Measurements from ENCODE around the gene MSANTD2. TPM values are rescaled to one million over a fixed set of nuclear protein-coding genes. Genes with fewer than 3 reads are reported as not detected.

MSANTD2 gene
- total RNA-seq, 1 experiment from 2014 or later, result 8.6 TPM

- no TSS peak for BruUV-seq (replicated peaks)
- no peaks in the 10 kb centered on the region for H3K9me3 ChIP-seq (ENCODE audit: control insufficient read depth in 1 of 2, insufficient read depth in 1 of 2, low read depth in 1 of 2, low read length in 2 of 2)
- POLR2A ChIA-PET, result no interaction called here
Measured at GRCh38 chr11:124846070-124846673, 46.0 kb upstream of the MSANTD2 start.

More at GRCh38 chr11:124846070-124846673, 46.0 kb upstream of the MSANTD2 start:
- ATAC-seq (no peak), DNase-seq (ENCODE audit: low read depth, low spot score) (no peak)
- Histone ChIP-seq H3K27ac (ENCODE audit: low read depth, low read length) (no peak overlapping the region), H3K36me3 (ENCODE audit: control insufficient read depth in 1 of 2, insufficient read depth in 2 of 2, low read length in 2 of 2) (no peaks in the 10 kb centered on the region), H3K9ac (ENCODE audit: low read length) (no peak overlapping the region), H3K9me2 (ENCODE audit: insufficient read depth) (no peaks in the 10 kb centered on the region), H2AFZ (ENCODE audit: low read depth, low read length, poor library complexity, severe bottlenecking) (no peak overlapping the region), H3K79me2 (ENCODE audit: insufficient read depth, low read length) (no peaks in the 10 kb centered on the region), H3K4me1 (ENCODE audit: control insufficient read depth in 1 of 2, insufficient read depth in 2 of 2, low read length in 2 of 2) (no peaks in the 10 kb centered on the region), H4K20me1 (ENCODE audit: insufficient read depth) (no peaks in the 10 kb centered on the region), H3K27me3 (ENCODE audit: insufficient read depth, low read length) (peaks cover 72% of the 10 kb centered on the region), H3K4me2 (ENCODE audit: low read length) (no peak overlapping the region), H3K4me3 (replicated peaks in 1 of 2; ENCODE audit: low read depth in 1 of 2, low read length in 2 of 2) (no peak overlapping the region)
- intact Hi-C loops (cut with micrococcal nuclease), result no loop called here
- RAD21 ChIA-PET (ENCODE audit: low non-redundant PET in 1 of 2, low total read pairs in 2 of 2, uncharacterized antibody in 2 of 2, unreplicated experiment in 2 of 2), result no interaction called here
- CTCF ChIA-PET, result interaction anchor here (0.8 kb wide), 1 partner anchor 9 kb away, joined by 3 read pairs; no protein-coding TSS in a partner anchor
- TF ChIP-seq SIN3A (IDR thresholded peaks at IDR 0.05; ENCODE audit: low read depth) (no peak), ZNF274 (IDR thresholded peaks at IDR 0.05; ENCODE audit: low read depth, low read length) (no peak), ZBTB33 (IDR thresholded peaks at IDR 0.05; ENCODE audit: extremely low read depth, insufficient replicate concordance, low read length) (no peak), SRF (IDR thresholded peaks at IDR 0.05; ENCODE audit: low read depth) (no peak), EZH2phosphoT487 (IDR thresholded peaks at IDR 0.05; ENCODE audit: borderline replicate concordance) (no peak), CEBPB (IDR thresholded peaks at IDR 0.05; ENCODE audit: low read depth) (no peak), EGR1 (IDR thresholded peaks at IDR 0.05; ENCODE audit: low read depth) (no peak), MAX (IDR thresholded peaks at IDR 0.05) (no peak), CBX3 (IDR thresholded peaks at IDR 0.05; ENCODE audit: low read depth) (no peak), ATF3 (IDR thresholded peaks at IDR 0.05) (no peak), CTCF (IDR thresholded peaks at IDR 0.05 in 2 of 3, conservative IDR thresholded peaks at IDR 0.05 in 1 of 3; ENCODE audit: borderline replicate concordance in 1 of 3, insufficient read depth in 1 of 3, low read depth in 2 of 3, low read length in 2 of 3) (no peak), FOSL1 (IDR thresholded peaks at IDR 0.05; ENCODE audit: low read depth) (no peak), EZH2 (IDR thresholded peaks at IDR 0.05) (no peak), TCF7L2 (IDR thresholded peaks at IDR 0.05; ENCODE audit: borderline replicate concordance, extremely low read depth, insufficient read depth, insufficient read length) (no peak), SP1 (IDR thresholded peaks at IDR 0.05; ENCODE audit: low read depth) (no peak), REST (IDR thresholded peaks at IDR 0.05; ENCODE audit: low read depth) (no peak), RAD21 (IDR thresholded peaks at IDR 0.05; ENCODE audit: low read depth) (no peak)

Measured in HCT116 (cell line).